Left lung (tissue), 10 donors: ENCODE measurements around the gene EPHB6. TPM values are rescaled to one million over a fixed set of nuclear protein-coding genes. Genes with fewer than 3 reads are reported as not detected.

Experiments used
- ATAC-seq: fragments of 200-7000 bp; cut with Tn5 transposase; one replicate; pipeline ENCODE4 v1.9.1; 2020; ENCODE audit warnings: moderate library complexity
- DNase-seq, 4 donors: peaks; one replicate each; pipeline ENCODE4 v3.0.0-alpha.2; 2013 to 2020
- H3K27ac ChIP-seq, 2 donors: fragments of 200-600 bp; sonication (generic) in 1 of 2; one replicate each; pipeline versions ENCODE4 v1.5.0 to v1.8.0; 2020 to 2021
- H3K27me3 ChIP-seq, 2 donors: fragments of 200-600 bp; sonication (generic) in 1 of 2; one replicate each; pipeline versions ENCODE4 v1.5.0 to v1.8.0; 2020 to 2021
- H3K36me3 ChIP-seq, 2 donors: fragments of 200-600 bp; sonication (generic) in 1 of 2; one replicate each; pipeline versions ENCODE4 v1.5.0 to v1.8.0; 2020 to 2021
- H3K4me1 ChIP-seq, 2 donors: fragments of 200-600 bp; one replicate each; pipeline ENCODE4 v1.8.0; 2021
- H3K4me3 ChIP-seq, 2 donors: fragments of 200-600 bp; sonication (generic) in 1 of 2; one replicate each; pipeline versions ENCODE4 v1.5.0 to v1.8.0; 2020 to 2021; ENCODE audit warnings: mild to moderate bottlenecking in 1 of 2
- H3K9me3 ChIP-seq, 2 donors: fragments of 200-600 bp; sonication (generic) in 1 of 2; one replicate each; pipeline versions ENCODE4 v1.5.0 to v1.8.0; 2020 to 2021
- CTCF ChIP-seq, 2 donors: fragments of 200-600 bp; sonication (generic) in 1 of 2; IDR thresholded peaks; one replicate each; pipeline versions ENCODE4 v1.5.0 to v1.8.0; 2021; ENCODE audit warnings: antibody characterized with exemption in 2 of 2
- intact Hi-C, 2 donors: fragments of 100-400 bp; cut with DNase I; formaldehyde crosslinking; loops; one replicate each; pipeline versions ENCODE4 v1.11.2 to v1.14.2; 2022
- polyA plus RNA-seq, 6 donors: library from polyadenylated mRNA; unstranded; fragments of 120-200 nt; gene quantifications; one replicate each; pipeline ENCODE4 v1.2.1, GENCODE V29; 2013; ENCODE audit not compliant: insufficient read length in 6 of 6
- total RNA-seq, 2 donors: library from RNA; stranded (reverse); fragmentation: NEBNext Ultra II Directional; extraction: Animal tissue kit (Norgen Biotek cat#: 25700); gene quantifications; one replicate each; pipeline ENCODE4 v1.2.1, GENCODE V29; 2021
- donor health status: DM: no; HTN: yes; CAD: no.
- donor health status: DM: no; HTN: no; CAD: no.

EPHB6 gene
- total and polyA plus RNA-seq, 8 donors, result 6.5 to 42.8 (median 27.6) TPM

DNA sequence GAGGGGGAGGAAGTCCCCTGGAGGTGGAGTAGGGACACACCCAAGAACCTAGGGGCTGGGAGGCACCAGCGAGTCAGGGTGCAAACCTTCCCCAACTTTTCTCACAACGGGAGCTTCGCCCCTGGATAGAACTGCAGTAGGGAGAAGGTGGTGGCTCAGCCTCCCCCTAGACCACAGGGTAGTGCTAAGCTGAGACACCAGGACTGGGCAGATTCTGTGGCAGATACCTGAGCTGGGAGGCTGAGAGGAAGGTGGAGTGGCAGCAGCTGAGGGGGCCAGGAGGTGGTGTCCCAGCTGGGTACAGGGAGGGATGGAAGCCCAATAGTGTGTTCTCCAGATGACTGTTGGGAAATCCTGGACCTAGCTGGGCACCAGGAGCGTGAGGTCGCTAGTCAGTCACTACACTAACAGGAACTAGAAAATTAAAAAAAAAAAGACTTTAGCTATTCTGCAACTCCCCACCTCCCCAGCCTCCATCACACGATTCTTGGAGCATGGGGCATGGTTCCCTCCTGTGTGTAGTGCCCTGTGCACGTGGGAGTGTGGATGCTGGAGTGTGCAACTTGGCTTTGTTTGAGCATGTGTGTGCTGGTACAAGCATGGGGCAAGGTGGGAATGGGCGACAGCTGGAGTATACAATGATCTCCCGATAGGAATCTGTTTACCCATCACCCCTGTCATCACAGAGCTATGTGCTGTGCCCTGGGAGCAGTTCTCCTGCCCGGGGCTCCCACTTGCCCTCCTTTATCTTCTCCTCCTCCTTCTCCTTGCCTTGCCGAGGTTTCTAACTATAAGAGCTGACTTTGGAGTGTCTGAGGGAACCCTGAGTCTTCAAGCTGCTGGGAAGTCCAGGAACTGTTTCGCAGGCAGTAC, 39.5 kb downstream of the EPHB6 start:
- H3K36me3 ChIP-seq, result no peaks in the 10 kb centered on the region
- no peak overlapping the region for H3K27ac ChIP-seq
- intact Hi-C loops, result no loop called here
- no peak overlapping the region for H3K4me3 ChIP-seq
- H3K27me3 ChIP-seq, result no peaks in the 10 kb centered on the region
- DNase-seq (no peak), ATAC-seq (no peak)
- TF ChIP-seq CTCF (IDR thresholded peaks at IDR 0.05), result no peak
- no peaks in the 10 kb centered on the region for H3K9me3 ChIP-seq
- no peaks in the 10 kb centered on the region for H3K4me1 ChIP-seq

DNA sequence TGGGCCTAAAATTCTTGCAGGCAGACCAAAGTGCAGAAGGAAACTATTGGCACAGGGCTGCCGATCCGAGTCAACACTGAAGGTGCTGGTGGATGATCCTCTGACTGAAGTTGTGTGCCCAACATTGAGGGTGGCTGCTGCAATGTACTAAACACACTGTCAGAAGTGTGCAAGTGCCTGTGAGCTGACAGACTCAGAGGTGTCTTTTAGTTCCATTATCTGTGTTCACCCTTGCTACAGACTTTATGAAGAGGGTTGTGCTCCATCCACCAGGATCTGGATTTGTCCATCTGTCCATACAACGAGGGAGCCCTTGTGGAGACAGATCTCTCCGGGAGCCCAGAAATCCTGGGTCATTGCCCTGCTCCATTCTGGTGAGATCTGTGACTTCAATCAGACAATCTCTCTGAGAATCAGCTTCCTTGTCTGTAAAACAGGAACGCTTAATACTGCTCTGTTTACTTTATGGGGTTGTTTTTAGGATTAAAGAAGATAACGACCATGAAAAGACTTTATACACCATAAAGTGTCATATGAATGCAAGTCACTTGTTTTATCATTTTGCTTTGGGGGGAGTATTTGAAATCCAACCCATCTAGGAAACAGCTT, 40.2 kb downstream of the EPHB6 start:
- no peaks in the 10 kb centered on the region for H3K36me3 ChIP-seq
- H3K9me3 ChIP-seq, result no peaks in the 10 kb centered on the region
- no peak for DNase-seq
- intact Hi-C loops, result no loop called here
- H3K4me3 ChIP-seq, result no peak overlapping the region
- H3K4me1 ChIP-seq, result no peaks in the 10 kb centered on the region
- H3K27me3 ChIP-seq, result no peaks in the 10 kb centered on the region
- no peak for TF ChIP-seq CTCF (IDR thresholded peaks at IDR 0.05)
- ATAC-seq, result no peak
- no peak overlapping the region for H3K27ac ChIP-seq

GRCh38 chr7:142896151-142896550, 41.3 kb downstream of the EPHB6 start:
- Histone ChIP-seq H3K9me3 (no peaks in the 10 kb centered on the region), H3K4me1 (no peaks in the 10 kb centered on the region), H3K36me3 (no peaks in the 10 kb centered on the region), H3K27ac (no peak overlapping the region), H3K27me3 (no peaks in the 10 kb centered on the region), H3K4me3 (no peak overlapping the region)
- no peak for TF ChIP-seq CTCF (IDR thresholded peaks at IDR 0.05)
- DNase-seq, result no peak
- intact Hi-C loops, result no loop called here
- ATAC-seq, result no peak

GRCh38 chr7:142896741-142897379, 42.0 kb downstream of the EPHB6 start:
- intact Hi-C loops, result no loop called here
- no peaks in the 10 kb centered on the region for H3K4me1 ChIP-seq
- no peak overlapping the region for H3K4me3 ChIP-seq
- no peaks in the 10 kb centered on the region for H3K36me3 ChIP-seq
- TF ChIP-seq CTCF (IDR thresholded peaks at IDR 0.05), result no peak
- ATAC-seq (no peak), DNase-seq (no peak)
- H3K27me3 ChIP-seq, result no peaks in the 10 kb centered on the region
- no peaks in the 10 kb centered on the region for H3K9me3 ChIP-seq
- no peak overlapping the region for H3K27ac ChIP-seq

GRCh38 chr7:142897691-142898090, 42.8 kb downstream of the EPHB6 start:
- no peaks in the 10 kb centered on the region for H3K36me3 ChIP-seq
- H3K9me3 ChIP-seq, result no peaks in the 10 kb centered on the region
- H3K4me1 ChIP-seq, result no peaks in the 10 kb centered on the region
- no peak for TF ChIP-seq CTCF (IDR thresholded peaks at IDR 0.05)
- no peaks in the 10 kb centered on the region for H3K27me3 ChIP-seq
- H3K4me3 ChIP-seq, result no peak overlapping the region
- H3K27ac ChIP-seq, result no peak overlapping the region
- no peak for DNase-seq
- no peak for ATAC-seq
- intact Hi-C loops, result no loop called here
